IPS-18c (cell line): ENCODE data around the gene AUP1.
"Not testable (repeated sequence)": the region's sequence is repeated elsewhere in the genome, so short reads cannot be mapped to it uniquely, and the experiment has no call there.

Source experiments
- H3K4me3 ChIP-seq: 2 replicates; pipeline ENCODE4 v1.7.0; 2013; ENCODE audit warnings: low read depth, mild to moderate bottlenecking, low read length, moderate library complexity; ENCODE audit not compliant: insufficient read depth
- H3K9me3 ChIP-seq: one replicate; pipeline ENCODE4 v1.6.1; 2013; ENCODE audit warnings: mild to moderate bottlenecking, low read length, moderate library complexity; ENCODE audit not compliant: control insufficient read depth, insufficient read depth

AUP1 gene, protein sequence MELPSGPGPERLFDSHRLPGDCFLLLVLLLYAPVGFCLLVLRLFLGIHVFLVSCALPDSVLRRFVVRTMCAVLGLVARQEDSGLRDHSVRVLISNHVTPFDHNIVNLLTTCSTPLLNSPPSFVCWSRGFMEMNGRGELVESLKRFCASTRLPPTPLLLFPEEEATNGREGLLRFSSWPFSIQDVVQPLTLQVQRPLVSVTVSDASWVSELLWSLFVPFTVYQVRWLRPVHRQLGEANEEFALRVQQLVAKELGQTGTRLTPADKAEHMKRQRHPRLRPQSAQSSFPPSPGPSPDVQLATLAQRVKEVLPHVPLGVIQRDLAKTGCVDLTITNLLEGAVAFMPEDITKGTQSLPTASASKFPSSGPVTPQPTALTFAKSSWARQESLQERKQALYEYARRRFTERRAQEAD

DNA sequence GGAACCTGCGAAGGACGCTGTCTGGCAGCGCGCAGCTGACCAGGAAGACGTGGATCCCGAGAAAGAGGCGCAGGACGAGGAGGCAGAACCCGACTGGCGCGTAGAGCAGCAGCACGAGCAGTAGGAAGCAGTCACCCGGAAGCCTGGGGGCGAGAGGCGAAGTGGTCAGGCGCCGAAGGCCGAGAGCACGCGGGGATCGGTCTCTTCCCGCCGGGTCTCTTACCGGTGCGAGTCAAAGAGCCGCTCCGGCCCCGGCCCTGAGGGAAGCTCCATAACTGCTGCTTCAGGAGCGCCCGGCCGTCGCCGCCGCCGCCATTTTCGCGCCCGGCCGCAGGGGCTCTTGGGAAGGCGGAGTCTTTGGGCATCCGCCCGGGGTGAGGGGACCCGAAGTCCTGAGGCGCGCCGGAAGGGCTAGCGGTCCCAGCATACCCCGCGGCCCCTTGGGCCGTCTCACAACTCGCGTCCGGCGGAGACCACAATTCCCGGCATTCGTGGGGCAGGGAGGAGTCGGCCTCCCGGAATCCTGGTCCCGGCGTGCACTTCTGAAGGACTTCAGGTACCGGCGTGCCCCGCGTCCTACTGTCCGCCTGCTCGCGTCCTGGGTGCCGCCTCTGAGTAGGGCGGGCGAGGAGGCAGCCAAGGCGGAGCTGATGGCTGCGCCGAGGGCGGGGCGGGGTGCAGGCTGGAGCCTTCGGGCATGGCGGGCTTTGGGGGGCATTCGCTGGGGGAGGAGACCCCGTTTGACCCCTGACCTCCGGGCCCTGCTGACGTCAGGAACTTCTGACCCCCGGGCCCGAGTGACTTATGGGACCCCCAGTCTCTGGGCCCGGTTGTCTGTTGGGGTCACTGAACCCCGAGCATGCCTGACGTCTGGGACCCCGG is at the start of gene AUP1, which contains the start of gene HTRA2:
AUP1 (minus strand) TSS at position 350 of the 882 bp plus-strand sequence; CDS start at position 273, 77 bp downstream.
HTRA2 (plus strand) TSS at position 577 of the 882 bp plus-strand sequence; CDS start at position 651, 74 bp downstream.
- Histone ChIP-seq H3K4me3 (peak within 1 kb of the TSS; percentile 93), H3K9me3 (peaks cover 4% of the 10 kb centered on the region)

DNA sequence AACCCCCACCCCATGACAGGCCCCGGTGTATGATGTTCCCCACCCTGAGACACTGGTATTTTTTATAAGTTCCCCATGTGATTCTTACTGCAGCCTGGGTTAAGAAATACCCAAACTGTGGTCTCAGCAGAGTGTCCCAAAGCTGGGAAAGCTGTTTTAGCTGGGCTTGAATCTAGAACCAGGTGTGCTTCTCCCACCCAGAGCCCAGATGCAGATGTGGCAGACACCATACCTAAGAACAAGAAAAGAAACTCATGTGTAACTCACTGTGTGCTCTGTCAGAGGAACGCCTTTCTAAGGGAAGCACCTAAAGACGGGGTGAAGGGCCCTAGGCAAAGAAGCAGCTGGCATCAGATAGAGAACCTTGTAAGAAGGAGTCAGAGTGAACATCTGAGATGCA is 48.9 kb upstream of the AUP1 start:
- Histone ChIP-seq H3K9me3 (no peaks in the 10 kb centered on the region), H3K4me3 (no peak overlapping the region)

DNA sequence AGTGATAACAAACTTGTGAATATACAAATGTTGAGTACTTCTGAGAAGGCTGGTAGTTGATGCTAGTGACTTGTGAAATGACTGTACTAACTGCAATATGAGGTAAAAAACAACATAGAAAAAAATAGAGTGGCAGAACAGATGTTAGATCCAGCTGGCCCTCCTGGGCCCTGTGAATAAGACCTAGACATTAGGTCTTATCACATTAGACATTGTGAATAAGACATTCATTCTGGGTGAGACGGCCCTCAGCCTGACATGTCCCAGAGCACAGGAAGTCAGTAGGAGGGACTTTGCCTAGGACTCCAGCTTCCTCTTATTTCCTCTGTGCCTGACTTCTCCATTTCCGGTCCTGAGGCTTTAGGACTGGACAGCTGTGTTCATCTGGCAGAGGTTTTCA is 47.9 kb upstream of the AUP1 start:
- no peaks in the 10 kb centered on the region for H3K9me3 ChIP-seq
- H3K4me3 ChIP-seq: no peak overlapping the region

DNA sequence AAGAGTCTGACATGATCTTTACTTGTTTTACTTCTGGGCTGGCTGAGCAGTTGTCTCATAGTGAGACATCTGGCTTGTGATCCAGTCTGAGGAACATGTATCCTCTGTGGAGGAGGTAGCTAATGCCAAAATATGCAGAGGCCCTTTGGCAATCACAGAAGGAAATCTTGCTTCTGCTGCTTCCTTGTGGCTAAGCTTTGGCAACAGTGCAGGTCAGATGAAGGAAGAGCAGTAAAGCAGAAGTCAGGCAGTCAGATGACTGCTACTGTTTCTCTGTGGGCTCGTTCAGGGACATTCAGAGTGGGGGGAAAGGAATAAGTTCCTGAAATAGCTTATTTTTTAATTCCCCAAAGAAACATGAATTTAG is 47.3 kb upstream of the AUP1 start:
- no peak overlapping the region for H3K4me3 ChIP-seq
- no peaks in the 10 kb centered on the region for H3K9me3 ChIP-seq

DNA sequence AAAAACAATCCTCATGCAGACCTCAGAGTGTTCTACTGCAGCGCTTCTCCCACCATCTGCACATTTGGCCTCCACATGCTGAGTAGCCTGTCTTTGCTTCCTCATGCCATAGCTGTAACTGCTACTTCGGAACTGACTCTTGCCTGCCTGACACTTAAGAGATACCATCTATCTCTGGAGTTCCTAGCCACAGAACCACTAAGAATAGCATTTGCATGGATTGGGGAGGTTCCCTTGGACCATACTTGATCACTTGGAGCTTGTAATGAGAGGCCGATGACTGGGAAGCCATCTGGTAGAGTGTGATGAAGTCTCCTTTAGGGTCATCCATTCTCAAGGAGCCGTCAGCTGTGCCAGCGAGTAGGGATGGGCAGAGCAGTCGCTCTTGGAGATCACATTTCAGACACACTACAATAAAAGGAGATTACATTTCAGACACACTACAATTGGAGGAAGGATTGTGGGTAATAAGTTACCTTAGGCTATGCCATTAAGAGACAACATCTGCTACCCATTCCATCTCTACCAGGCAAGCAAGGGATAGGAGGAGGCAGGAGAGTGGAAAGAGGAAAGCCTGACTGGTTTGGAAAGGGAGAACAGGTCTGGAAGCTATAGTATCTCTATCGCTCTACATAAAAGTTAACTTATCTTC is 46.8 kb upstream of the AUP1 start:
- Histone ChIP-seq H3K4me3 (no peak overlapping the region), H3K9me3 (no peaks in the 10 kb centered on the region)

DNA sequence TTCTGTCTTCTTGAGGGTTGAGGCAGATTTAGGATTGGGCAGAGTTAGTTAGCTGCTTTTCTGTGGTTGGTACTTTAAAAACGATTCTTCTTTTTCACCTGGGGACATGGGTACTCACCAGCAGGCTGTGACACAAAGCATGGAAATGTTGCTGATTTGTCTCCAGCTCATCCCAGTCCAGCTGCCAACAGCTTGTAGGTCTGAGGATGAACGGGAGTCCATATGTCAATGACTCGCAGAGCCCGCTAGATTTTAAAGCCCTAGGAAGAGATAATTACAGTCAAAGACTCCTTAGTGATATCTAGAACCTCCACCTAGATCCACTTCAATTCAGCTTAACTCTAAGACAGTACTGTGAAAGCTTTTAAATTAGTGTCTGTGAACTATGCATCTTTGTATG is 45.8 kb upstream of the AUP1 start:
- H3K9me3 ChIP-seq: no peaks in the 10 kb centered on the region
- H3K4me3 ChIP-seq: no peak overlapping the region

DNA sequence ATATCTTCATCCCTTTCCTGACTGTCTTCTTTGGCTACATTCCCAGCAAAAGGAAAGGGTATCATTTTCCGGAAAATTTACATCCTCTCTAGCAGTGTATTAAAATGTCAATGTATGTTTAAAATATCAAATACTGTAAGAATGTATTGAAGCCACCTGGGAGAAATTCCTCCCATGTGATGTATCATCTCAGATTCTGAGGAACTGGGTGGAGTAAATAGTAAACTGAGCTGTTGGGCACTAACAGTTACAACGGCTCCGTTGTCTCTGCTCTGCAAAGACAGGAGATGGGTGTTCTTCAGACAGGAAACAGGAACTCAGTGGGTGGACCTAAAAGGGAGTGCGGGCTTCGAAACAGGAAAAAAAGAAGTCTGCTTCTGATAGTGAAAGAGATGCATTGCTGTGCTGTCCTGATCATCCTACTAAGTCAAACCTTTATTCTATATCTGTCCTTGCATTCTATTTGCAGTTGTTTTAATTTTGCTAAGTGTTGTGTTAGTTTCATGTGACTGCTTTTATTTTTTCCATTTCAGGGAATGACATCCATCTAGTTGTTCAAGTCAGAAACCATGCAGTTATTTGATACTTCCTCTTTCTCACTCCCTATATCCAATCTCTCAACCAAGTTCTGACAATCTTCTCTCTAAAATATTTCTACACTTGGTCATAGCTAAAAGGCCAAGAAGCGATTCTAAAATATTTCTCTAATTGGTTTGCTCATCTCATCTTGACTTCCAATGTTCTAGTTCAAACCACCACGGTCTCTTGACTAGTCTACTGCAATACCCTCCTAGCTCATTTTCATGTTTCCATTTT is 44.4 kb upstream of the AUP1 start:
- no peak overlapping the region for H3K4me3 ChIP-seq
- H3K9me3 ChIP-seq: no peaks in the 10 kb centered on the region

DNA sequence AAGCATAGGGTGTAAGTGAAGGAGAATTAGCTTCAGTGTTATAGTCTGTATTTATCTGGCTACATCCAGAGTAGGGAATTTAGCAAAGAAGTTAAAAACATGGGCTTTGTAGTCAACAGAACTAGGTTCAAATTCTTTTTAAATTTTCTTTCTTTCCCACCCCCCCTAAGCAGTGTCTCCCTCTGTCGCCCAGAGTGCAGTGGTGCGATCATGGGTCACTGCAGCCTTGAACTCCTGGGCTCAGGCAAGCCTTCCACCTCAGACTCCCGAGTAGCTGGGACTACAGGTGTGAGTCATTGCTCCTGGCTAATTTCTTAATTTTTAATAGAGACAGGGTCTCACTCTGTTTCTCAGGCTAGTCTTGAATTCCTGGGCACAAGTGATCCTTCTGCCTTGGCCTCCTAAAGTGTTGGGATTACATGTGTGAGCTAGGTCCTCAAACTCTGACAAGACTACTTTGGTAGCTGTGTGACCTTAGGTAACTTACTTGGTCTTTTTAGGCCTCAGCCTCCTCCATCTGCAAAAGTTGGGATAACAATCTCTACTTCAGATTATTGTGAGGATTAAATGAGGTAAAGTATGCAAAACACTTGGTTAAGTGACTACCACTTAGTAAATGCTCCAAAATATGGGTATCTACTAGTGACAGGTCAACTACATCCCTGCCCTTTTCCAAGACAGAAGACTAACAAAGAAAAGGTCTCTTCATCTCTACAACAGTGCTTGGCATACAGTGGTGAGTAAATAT is 42.8 kb upstream of the AUP1 start:
- Histone ChIP-seq H3K9me3 (no peaks in the 10 kb centered on the region), H3K4me3 (no peak overlapping the region)

DNA sequence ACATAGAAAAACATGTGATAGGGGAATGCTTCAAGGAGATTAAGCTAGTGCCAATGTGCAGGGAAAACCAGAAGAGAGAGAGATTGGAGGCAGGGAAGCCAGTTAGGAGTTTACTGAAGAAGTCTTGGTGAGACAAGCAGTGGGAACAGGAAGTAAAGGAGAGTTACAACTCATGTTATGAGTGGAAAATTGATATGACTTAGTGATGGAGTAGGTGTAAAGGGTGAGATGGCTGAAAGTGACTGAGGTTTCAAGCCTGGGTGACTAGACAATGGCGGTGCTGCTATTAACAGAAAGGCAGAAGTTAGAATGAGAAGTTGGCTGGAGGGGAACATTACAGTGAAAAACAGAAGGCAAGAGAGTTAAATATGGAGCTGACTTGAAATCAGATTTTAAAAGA is 41.6 kb upstream of the AUP1 start:
- no peaks in the 10 kb centered on the region for H3K9me3 ChIP-seq
- H3K4me3 ChIP-seq: no peak overlapping the region

DNA sequence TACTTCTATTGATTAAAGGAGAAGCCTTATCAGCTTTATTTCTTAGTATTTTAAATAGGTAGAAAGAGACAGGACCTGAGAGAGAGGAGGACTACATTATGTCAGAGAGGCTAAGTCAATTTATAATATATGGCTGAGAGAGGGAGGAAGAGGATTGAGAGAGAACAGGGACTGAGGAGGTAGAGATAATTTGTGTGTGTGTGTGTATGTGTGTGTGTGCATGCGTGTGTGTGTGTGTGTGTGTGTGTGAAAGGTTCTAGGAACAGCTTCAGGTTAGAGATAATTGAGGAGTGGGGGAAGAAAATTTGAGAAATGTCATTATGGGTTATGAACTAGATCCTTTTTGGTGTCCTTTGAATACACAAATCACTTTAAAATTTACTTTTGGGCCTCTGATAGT is 40.2 kb upstream of the AUP1 start:
- no peaks in the 10 kb centered on the region for H3K9me3 ChIP-seq

DNA sequence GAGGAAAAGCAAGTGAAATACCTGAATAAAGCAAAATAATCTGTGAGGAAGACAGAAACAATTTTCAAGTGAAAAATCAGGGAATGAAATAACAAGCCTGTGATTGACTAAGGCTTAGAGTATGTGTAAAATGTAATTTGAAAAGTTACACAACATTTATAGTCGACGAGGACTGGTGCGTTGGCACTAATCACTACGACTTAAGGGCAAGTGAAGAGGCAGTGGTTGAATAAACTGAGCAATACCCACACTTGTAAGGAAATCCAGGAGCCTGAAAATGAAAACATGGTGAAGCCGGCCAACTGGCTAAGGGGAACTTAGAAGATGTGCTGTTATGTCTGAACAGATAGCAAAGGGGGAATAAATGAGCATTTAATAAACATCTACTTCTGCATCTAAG is 38.4 kb upstream of the AUP1 start:
- Histone ChIP-seq H3K4me3 (no peak overlapping the region), H3K9me3 (no peaks in the 10 kb centered on the region)

More for the DNA sequence above, 40.2 kb upstream of the AUP1 start:
- H3K4me3 ChIP-seq: no peak overlapping the region

DNA sequence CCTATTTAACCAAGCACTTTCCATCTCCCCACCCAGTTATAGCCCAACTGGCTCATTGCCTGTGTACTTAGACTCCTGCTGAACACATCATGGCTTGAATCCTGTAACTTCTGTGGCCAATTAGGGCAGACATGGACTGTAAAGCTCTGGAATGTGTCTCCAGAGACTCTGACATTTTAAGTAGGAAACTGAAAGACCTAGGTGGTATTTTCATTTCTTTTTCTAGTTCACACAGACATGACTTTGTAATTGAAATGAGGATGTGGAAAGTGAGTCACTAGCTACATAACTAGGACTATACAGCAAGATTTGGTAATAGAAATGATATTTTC is 37.2 kb upstream of the AUP1 start:
- Histone ChIP-seq H3K4me3 (no peak overlapping the region), H3K9me3 (no peaks in the 10 kb centered on the region)

DNA sequence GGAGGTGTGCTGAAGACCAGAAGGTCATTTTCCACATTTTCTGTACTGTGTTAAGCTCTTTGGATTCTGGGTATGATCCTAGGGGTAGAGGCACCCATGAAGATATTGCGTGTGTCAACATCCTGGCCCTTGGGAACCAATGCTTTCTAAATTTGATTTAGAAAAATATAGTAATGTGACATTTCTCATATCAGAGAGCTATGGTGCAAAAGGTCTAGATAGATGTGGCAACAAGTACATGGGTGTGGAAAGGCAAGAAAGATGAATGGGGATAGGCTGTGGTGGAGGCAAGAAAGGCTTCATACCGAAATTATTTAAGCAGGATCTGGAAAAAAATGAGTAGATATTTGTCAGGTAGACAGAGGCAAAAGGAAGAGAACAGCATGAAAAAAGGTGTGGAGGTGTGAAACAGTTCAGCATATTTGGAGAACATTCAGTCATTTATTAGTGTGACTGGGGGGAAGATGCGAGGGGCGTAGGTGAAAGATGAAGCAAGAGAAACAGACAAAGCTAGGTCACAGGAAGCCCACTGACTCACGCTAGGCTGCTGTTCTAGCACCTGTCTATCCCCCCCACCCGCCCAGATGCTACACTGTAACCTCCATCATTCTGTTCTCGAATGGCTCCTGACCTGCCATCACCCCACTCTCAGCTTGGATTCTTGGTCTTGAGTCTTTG is 36.7 kb upstream of the AUP1 start:
- no peaks in the 10 kb centered on the region for H3K9me3 ChIP-seq
- H3K4me3 ChIP-seq: no peak overlapping the region

DNA sequence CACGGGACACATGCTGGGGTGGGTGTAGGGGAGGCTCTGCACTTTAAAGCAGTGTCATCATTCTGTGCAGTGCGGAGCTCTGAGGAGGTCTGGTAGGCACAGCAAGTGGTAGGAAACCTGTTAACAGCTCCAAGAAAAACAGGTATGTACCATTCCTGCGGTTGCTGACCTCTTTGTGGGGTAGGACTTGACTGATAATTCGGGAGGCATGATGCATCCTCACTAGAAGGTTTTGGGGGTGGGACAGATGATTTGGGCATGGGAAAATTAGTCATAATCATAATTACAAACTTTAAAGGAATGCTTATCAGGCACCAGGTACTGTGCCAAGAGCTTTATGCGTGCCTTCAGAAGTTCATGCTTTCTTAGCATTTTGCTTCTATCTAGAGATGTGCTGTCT is 34.7 kb upstream of the AUP1 start:
- Histone ChIP-seq H3K4me3 (no peak overlapping the region), H3K9me3 (no peaks in the 10 kb centered on the region)

DNA sequence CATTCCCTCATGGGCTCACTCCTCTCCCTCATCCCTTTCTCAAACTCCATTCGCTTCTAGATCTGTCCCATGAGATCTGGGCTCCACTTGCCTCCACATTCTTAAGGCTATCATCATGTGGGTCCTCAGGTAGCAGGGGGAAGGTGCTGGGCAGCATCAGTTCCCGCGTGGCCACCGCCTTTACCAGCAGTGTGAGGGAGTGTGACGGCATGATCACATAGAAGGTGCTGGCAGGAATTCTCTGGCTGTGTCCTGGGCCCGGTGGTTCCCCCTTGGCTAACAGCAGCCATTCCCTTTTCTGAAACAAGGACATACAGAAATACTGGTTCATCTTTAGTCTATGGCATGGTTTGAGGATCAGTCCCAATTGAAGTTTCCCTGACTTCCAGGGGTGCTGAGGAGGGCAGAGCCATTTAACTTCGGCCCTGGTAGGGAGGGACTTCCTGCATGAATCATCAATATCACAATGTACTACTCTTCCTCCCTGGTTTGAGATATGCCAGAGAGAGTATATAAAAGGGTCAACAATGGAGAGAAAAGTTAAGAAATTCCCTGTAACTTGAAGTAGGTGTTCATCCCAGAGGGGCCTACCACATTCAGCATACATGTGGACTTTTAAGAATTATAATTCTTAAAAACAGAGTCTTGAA is 32.7 kb upstream of the AUP1 start:
- Histone ChIP-seq H3K4me3 (no peak overlapping the region), H3K9me3 (no peaks in the 10 kb centered on the region)

DNA sequence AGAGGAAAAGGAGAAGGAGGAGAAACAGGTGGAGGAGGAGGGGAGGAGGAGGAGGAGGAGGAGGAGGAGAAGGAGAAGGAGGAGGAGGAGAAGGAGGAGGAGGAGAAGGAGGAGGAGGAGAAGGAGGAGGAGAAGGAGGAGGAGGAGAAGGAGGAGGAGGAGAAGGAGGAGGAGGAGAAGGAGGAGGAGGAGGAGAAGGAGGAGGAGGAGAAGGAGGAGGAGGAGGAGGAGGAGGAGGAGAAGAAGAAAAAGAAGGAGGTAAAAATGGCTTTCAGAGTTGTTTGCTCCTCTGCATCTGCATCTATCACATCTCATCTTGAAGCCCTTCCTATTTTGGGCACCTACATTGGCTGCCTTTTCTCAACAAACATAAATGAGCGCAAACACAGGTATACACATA is 31.5 kb upstream of the AUP1 start:
- H3K4me3 ChIP-seq: not testable (repeated sequence)

More for the DNA sequence above, 31.5 kb upstream of the AUP1 start:
- not testable (repeated sequence) for H3K9me3 ChIP-seq
